Cardiac muscle cell (in vitro differentiated cells and primary cell): ENCODE results near the gene SCUBE1. TPM values are rescaled to one million over a fixed set of nuclear protein-coding genes. Genes with fewer than 3 reads are reported as not detected.

Source experiments
- DNase-seq, 2 donors: peaks; one replicate each; pipeline versions ENCODE4 v3.0.0 to v3.0.0-alpha.2; 2010 to 2017; ENCODE audit warnings: low read depth in 1 of 2, low spot score in 1 of 2
- H3K27ac ChIP-seq: fragments of 200-600 bp; sonication (generic); 2 replicates; pipeline ENCODE4 v1.5.1; 2016
- H3K27me3 ChIP-seq: fragments of 200-600 bp; sonication (generic); 2 replicates; pipeline ENCODE4 v1.6.0; 2016; ENCODE audit warnings: control low read depth
- H3K36me3 ChIP-seq: fragments of 200-600 bp; sonication (generic); 2 replicates; pipeline ENCODE4 v1.5.1; 2016; ENCODE audit warnings: control low read depth
- H3K4me1 ChIP-seq: fragments of 200-600 bp; sonication (generic); 2 replicates; pipeline ENCODE4 v1.8.1; 2017; ENCODE audit warnings: low read depth, mild to moderate bottlenecking, mixed run types
- H3K4me3 ChIP-seq: fragments of 200-600 bp; sonication (generic); 2 replicates; pipeline ENCODE4 v1.5.1; 2016; ENCODE audit warnings: mild to moderate bottlenecking
- H3K9me3 ChIP-seq: fragments of 200-600 bp; sonication (generic); 2 replicates; pipeline ENCODE4 v1.5.1; 2017; ENCODE audit warnings: low read depth, mild to moderate bottlenecking, control low read depth
- CTCF ChIP-seq: IDR thresholded peaks from 2 replicates; pipeline ENCODE4 v1.5.1; 2012; ENCODE audit warnings: low read depth, mild to moderate bottlenecking, low read length
- polyA plus RNA-seq: library from polyadenylated mRNA; unstranded; fragments of >200 nt; fragmentation: Nextera tagmentation; extraction: Ambion mirVana; gene quantifications from 2 replicates; pipeline ENCODE4 v1.2.1, GENCODE V29; 2016
- total RNA-seq: library from RNA; depleted of rRNA; stranded (reverse); fragments of >200 nt; gene quantifications from 2 replicates; pipeline ENCODE4 v1.2.3, GENCODE V29; 2016

SCUBE1 gene
- total and polyA plus RNA-seq, 2 experiments from 2014 or later: 2.1 to 6.9 TPM

DNA sequence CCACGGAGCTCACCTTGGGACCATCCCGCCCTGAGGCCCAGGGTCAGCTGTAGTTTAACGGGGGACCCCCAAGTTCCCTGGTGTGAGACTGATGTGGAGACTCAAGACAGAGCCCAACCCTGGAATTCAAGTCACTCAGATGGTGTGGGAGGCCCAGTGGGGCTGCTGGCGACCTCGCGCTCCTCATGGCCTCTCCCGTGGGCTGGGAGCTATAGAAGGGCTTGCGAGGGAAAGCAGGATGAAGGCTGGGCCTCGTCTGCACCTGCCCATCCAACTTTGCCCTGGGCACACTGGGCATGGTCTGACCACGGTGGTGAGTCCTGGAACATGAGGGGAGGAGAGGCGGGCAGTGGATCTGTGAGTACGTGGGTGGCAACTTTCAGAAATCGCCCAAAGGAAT lies 142.6 kb downstream of the SCUBE1 start:
- no peaks in the 10 kb centered on the region for H3K36me3 ChIP-seq
- H3K27me3 ChIP-seq: no peaks in the 10 kb centered on the region
- no peaks in the 10 kb centered on the region for H3K9me3 ChIP-seq
- no peak for DNase-seq
- H3K4me1 ChIP-seq: peaks cover 6% of the 10 kb centered on the region
- no peak for TF ChIP-seq CTCF
- H3K27ac ChIP-seq: no peak overlapping the region
- H3K4me3 ChIP-seq: no peak overlapping the region

DNA sequence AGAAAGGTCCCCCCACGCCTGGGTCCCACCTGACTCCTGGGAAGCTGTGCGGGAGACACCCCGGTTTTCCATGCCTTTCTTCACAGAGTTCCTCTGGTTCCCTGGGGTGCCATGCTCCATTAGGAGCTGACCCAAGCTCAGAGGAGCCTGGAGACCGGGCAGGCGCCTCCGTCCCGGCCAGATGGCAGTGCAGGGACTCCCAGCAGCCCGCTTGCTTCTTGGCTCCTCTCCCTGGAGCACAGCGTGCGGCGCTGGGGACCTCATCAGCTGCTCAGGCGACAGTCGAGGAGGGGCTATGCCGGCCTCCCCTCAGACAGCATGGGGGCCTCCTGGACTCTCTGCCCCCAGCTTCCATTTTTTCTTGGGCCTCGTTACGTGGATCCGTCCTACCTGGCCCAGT lies 143.1 kb downstream of the SCUBE1 start:
- peaks cover 6% of the 10 kb centered on the region for H3K4me1 ChIP-seq
- no peaks in the 10 kb centered on the region for H3K36me3 ChIP-seq
- H3K27me3 ChIP-seq: no peaks in the 10 kb centered on the region
- H3K27ac ChIP-seq: no peak overlapping the region
- TF ChIP-seq CTCF: no peak
- H3K9me3 ChIP-seq: no peaks in the 10 kb centered on the region
- no peak for DNase-seq
- no peak overlapping the region for H3K4me3 ChIP-seq

DNA sequence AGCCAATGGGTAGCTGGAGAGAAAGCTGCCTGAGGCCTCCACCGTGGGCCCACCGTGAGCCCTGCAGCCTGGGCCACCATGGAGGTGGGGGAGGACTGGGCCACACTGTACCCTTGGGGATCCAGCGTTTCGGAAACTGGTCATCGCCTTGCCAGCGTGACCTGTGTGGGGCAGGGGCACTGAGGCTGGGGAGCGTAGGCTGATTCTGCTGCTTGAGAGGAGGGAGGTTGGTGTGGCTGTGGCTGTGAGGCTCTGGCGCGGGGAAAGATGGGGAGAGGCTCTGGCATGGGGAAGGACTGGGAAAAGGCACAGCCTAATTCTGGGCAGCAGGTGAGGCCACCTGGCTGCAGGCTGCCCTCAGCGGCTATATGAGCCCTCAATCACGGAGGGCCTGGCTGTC lies 143.6 kb downstream of the SCUBE1 start:
- H3K9me3 ChIP-seq: no peaks in the 10 kb centered on the region
- H3K27ac ChIP-seq: no peak overlapping the region
- DNase-seq: no peak
- no peak overlapping the region for H3K4me3 ChIP-seq
- no peaks in the 10 kb centered on the region for H3K27me3 ChIP-seq
- peaks cover 6% of the 10 kb centered on the region for H3K4me1 ChIP-seq
- no peaks in the 10 kb centered on the region for H3K36me3 ChIP-seq
- TF ChIP-seq CTCF: no peak

GRCh38 chr22:43198936-43199335 lies 144.2 kb downstream of the SCUBE1 start:
- no peak for DNase-seq
- peaks cover 6% of the 10 kb centered on the region for H3K4me1 ChIP-seq
- no peaks in the 10 kb centered on the region for H3K36me3 ChIP-seq
- H3K9me3 ChIP-seq: no peaks in the 10 kb centered on the region
- TF ChIP-seq CTCF: no peak
- no peak overlapping the region for H3K4me3 ChIP-seq
- no peaks in the 10 kb centered on the region for H3K27me3 ChIP-seq
- H3K27ac ChIP-seq: no peak overlapping the region

- no peaks in the 10 kb centered on the region for H3K36me3 ChIP-seq
- H3K9me3 ChIP-seq: no peaks in the 10 kb centered on the region
- H3K4me3 ChIP-seq: no peak overlapping the region
- H3K4me1 ChIP-seq: no peaks in the 10 kb centered on the region
- H3K27ac ChIP-seq: no peak overlapping the region
- no peak for TF ChIP-seq CTCF
- H3K27me3 ChIP-seq: no peaks in the 10 kb centered on the region
- DNase-seq: no peak
Observed at GRCh38 chr22:43198126-43198525, 145.0 kb downstream of the SCUBE1 start.

GRCh38 chr22:43197271-43197941 lies 145.8 kb downstream of the SCUBE1 start:
- Histone ChIP-seq H3K4me3 (no peak overlapping the region), H3K27ac (no peak overlapping the region), H3K36me3 (no peaks in the 10 kb centered on the region), H3K4me1 (no peaks in the 10 kb centered on the region), H3K27me3 (no peaks in the 10 kb centered on the region), H3K9me3 (no peaks in the 10 kb centered on the region)
- DNase-seq: no peak
- TF ChIP-seq CTCF: no peak
